Esophagus muscularis mucosa (tissue), 3 donors: Measurements from ENCODE around the gene SMAD1.

Experiments used
- POLR2A ChIP-seq: fragments of 450-650 bp; IDR thresholded peaks from one replicate; pipeline ENCODE4 v1.6.1; 2017; ENCODE audit warnings: antibody characterized with exemption, moderate library complexity, mild to moderate bottlenecking, low read depth
- POLR2AphosphoS5 ChIP-seq, 2 donors: sonication (generic); formaldehyde crosslinking; IDR thresholded peaks; one replicate each; pipeline ENCODE4 v1.6.1; 2017; ENCODE audit warnings: antibody characterized with exemption in 2 of 2
- TF ChIP-seq, protein P1 (sequence below), 3 experiments: fragments of 200-600 bp in 2 of 3; fragments of 450-650 bp in 1 of 3; sonication (generic) in 2 of 3; IDR thresholded peaks; one replicate each; pipeline ENCODE4 v1.5.1; 2017 to 2019; ENCODE audit warnings: antibody characterized with exemption in 3 of 3, mild to moderate bottlenecking in 2 of 3, moderate library complexity in 1 of 3

DNA sequence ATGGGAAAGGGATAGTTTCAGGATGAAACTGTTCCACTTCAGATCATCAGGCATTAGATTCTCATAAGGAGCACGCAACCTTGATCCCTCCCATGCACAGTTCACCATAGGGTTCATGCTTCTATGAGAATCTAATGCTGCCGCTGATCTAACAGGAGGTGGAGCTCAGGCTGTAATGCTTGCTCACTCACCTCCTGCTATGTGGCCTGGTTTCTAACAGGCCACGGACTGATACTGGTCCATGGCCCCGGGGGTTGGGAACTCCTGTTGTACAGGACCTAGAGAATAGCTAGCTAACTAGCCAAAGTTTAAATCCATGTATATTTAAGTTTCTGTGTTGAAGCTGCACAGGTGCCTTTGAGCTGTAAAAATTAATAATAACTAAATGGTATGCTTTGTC, 71.7 kb downstream of the SMAD1 start:
- TF ChIP-seq, protein P1, sequence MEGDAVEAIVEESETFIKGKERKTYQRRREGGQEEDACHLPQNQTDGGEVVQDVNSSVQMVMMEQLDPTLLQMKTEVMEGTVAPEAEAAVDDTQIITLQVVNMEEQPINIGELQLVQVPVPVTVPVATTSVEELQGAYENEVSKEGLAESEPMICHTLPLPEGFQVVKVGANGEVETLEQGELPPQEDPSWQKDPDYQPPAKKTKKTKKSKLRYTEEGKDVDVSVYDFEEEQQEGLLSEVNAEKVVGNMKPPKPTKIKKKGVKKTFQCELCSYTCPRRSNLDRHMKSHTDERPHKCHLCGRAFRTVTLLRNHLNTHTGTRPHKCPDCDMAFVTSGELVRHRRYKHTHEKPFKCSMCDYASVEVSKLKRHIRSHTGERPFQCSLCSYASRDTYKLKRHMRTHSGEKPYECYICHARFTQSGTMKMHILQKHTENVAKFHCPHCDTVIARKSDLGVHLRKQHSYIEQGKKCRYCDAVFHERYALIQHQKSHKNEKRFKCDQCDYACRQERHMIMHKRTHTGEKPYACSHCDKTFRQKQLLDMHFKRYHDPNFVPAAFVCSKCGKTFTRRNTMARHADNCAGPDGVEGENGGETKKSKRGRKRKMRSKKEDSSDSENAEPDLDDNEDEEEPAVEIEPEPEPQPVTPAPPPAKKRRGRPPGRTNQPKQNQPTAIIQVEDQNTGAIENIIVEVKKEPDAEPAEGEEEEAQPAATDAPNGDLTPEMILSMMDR (IDR thresholded peaks at IDR 0.05): no peak
- no peak for TF ChIP-seq POLR2AphosphoS5 (IDR thresholded peaks at IDR 0.05)
- TF ChIP-seq POLR2A: no peak
